Activated naive CD4-positive, alpha-beta T cell treated with Interleukin-2 at 50 U/mL for 16 hours (primary cell): ENCODE data around the gene IGLL5.
"Not testable (repeated sequence)": the region's sequence is repeated elsewhere in the genome, so short reads cannot be mapped to it uniquely, and the experiment has no call there.

Experiments
- DNase-seq: peaks from one replicate; pipeline ENCODE4 v3.0.0-alpha.2; 2020

Gene IGLL5

DNA sequence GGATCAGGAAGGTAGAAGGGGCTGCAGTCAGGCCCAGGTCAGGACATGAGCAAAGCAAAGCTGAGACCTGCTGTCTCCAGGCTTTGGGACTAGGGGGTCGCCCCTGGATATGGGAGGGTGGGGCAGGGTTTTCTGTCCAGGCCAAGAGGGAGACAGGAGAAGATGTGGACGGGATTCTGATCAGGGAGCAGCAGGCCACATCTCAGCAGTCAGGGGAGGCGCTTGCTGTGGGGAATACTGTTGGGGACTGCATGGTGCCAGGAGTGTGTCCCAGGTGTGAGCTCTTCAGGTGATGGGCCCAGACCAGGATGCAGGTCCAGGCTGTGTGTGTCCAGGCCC, 29.3 kb downstream of the IGLL5 start:
- DNase-seq: no peak

DNA sequence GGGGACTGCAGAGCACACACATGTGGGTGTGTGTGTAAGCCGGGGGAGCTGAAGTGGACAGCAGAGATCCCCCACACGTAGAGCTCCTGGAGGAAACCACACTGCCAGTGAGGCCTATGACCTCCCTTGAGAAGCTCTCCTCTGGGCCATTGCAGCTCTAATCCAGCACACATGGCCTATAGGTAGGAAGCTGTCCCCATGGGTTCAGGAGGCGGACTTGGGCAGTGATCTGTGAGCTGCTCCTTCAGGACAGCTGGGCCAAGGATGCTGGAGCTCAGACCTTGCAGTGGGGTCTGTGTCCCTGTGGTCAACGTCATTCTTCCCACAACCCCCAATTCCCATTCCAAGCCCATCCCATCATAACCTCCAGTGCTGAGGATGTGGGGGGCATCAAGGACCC, 29.8 kb downstream of the IGLL5 start:
- DNase-seq: no peak

DNA sequence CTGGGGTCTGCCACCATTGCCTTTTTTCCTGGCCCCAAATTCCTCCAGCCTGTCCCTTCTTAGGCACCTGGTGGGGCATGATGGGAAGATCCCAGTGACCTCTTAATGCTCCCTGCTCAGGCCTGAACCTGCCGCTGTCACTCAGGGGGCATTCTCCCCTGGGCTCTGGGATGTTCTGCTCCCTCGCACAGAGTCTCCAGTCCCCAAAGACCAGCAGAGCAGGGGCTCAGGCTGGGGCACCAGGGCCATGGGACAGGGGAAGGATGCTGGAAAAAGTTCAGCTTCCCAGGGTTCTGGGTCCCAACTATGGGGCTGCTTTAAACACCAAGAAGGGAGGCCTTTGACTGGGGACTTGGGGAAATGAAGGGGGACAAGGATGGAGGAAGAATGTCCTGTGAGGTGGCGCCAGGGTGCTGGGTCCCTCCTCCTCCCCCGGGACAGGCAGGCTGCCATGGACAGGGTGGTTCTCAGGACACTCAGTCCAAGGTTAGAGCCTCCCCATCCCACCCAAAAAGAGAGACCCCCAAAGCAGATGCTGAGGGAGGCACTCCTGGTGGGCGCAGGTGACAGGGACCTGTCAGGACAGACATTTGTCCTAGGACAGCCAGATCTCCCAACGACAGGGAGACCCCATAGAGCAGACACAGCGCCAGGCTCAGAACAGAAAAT, 30.8 kb downstream of the IGLL5 start:
- DNase-seq: no peak

DNA sequence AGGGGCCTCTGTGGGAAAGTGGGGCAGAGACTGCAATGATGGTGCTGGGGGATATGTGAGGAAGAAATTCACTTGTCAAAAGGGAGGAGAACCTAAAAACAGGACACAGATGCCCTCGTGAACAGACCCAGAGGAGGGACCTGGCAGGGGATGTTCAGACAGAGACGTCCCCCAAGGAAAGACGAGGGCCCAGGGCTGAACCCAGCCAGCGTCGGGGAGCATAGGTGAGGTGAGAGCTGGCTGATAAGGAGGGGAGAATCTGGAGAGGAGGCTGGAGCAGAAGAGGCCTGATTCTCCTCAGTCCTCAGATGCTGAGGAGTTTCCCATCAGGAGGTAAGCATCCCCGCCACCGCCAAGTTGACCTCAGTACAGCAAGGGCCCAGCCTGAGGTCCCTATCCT, 31.4 kb downstream of the IGLL5 start:
- DNase-seq: no peak

DNA sequence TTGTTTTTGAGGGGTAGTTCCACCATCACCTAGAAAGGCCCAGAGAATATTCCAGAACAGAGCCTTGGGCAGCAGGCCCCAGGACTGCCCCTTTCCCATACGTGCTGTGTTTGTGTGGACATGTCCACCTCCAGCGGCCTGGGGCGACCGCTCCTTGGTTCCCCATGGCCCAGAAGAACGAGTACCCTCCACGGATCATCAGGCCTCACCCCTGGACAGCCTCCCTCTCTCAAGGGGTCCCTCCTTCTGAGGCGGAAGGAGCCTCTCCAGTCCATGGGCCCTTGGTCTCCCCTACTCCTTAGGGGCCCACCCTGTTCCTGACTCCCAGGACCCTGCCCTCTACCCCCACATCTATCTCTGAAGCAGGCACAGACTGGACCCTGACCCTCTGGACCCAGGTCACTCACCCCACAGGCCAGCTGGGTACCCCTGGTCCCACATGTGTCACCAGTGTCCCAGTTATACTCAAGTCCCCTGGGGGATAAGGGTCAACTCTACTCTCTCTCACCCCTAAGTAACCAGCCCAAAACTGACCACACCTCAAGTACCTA, 32.6 kb downstream of the IGLL5 start:
- no peak for DNase-seq

DNA sequence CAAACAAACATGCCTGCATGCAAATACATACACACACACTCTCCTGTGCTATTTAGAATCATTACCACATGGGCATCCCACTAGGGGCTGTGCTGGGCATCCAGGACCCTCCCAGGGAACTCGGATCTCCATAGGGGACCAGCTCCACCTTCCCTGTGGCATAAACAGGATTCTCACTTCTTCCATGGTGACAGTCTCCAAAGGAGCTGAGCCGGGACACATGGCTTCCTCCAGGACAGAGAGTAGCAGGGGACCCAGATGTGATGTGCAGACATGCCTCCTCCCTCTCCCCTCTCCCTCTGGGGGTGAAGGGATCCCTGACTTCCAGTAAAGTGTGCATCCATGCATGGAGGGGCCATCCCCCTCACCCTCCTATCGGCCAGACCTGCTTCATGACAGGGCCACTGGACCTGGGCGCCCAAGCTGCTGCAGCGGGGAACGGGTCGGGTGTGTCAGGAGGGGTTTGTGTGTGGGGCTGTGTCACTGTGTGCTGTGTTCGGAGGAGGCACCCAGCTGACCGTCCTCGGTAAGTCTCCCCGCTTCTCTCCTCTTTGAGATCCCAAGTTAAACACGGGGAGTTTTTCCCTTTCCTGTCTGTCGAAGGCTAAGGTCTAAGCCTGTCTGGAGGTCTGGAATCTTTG, 33.4 kb downstream of the IGLL5 start:
- no peak for DNase-seq

DNA sequence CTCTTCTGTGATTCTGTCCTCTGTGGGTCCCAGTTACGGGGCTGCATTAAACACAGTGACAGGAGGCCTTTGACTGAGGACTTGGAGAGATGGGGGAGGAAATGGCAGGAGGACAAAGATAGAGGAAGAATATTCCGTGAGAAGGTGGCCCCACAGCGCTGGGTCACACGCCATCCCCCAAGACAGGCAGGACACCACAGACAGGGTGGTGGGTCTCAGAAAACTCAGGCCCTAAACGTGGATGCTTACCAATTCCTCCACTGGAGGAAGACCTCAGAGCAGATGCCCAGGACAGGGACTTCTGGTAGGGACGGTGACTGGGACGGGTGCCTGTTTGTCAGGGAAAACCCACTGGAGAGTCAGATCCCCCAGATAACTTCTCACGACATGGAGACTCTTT, 34.0 kb downstream of the IGLL5 start:
- DNase-seq: no peak

DNA sequence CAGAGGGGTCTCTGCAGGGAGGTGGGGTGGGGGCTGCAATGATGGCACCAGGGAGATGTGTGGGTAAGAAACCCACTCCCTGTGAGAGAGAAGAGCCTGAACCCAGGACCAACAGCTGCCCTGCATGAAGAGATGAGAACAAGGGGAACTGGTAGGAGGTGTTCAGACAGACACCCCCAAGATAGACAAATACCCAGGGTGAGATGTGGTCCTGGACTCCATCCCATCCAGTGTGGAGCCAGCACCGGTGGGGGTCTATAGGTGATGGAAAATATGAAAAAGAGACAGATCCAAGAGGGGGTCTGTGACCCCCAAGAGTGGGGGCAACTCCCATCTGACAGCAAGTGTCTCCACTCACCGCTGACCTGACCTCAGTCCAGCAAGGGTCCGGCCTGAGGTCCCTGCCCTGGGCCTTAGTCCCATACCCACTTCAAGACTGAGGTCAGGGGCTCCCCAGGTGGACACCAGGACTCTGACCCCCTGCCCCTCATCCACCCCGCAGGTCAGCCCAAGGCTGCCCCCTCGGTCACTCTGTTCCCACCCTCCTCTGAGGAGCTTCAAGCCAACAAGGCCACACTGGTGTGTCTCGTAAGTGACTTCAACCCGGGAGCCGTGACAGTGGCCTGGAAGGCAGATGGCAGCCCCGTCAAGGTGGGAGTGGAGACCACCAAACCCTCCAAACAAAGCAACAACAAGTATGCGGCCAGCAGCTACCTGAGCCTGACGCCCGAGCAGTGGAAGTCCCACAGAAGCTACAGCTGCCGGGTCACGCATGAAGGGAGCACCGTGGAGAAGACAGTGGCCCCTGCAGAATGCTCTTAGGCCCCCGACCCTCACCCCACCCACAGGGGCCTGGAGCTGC, 34.7 kb downstream of the IGLL5 start:
- not testable (repeated sequence) for DNase-seq

DNA sequence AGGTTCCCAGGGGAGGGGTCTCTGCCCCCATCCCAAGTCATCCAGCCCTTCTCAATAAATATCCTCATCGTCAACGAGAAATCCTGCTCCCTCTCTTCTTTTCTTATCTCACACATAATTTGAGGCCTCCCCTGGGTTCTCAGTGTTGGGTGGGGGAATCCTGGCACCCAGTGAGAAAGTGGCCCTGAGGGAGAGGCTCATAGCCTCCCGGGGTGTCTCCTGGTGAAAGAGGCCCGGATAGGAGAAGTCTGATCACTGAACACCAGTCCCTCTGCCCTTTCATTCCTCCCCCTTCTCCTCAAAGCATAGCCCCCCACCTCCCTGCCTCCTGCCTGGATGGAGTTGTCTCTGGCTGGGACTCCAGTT, 35.3 kb downstream of the IGLL5 start:
- DNase-seq: no peak

DNA sequence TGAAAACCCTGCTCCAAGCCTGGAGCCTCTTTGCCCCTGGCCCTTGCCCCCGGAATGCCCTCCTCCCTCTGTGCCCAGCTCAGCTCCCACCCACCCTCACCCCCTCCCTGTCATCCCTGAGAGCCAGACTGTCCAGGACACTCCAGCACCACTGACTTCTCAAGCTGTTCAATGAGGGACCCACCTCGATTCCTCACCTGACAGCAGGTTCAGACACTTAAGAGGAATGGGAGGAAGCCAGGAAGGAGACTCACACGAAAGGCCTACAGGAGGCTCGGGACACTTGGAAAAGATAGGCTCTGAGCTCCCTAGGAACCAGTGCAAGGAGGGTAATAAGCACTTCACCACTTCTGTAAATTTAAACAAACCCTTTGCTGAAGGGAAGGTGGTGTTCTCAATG, 35.8 kb downstream of the IGLL5 start:
- no peak for DNase-seq

DNA sequence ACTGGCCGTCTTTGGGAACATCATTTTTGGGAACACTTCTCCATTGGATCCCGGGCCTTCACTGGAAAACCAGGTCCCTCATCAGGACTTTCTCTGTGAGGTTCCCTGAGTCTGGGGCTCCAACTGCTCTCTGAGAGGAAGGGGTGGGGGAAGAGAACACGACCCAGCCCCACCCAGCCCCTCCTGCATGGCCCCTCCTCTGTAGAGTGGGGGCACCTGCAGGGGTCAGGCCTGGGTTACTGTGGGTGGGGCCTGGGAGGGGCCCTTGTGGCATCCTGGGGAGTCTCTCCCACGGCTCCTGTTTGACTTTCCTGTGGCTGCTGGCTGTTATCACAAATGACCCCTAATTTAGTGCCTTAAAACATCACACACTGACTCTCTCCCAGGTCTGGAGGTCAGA, 36.3 kb downstream of the IGLL5 start:
- no peak for DNase-seq

DNA sequence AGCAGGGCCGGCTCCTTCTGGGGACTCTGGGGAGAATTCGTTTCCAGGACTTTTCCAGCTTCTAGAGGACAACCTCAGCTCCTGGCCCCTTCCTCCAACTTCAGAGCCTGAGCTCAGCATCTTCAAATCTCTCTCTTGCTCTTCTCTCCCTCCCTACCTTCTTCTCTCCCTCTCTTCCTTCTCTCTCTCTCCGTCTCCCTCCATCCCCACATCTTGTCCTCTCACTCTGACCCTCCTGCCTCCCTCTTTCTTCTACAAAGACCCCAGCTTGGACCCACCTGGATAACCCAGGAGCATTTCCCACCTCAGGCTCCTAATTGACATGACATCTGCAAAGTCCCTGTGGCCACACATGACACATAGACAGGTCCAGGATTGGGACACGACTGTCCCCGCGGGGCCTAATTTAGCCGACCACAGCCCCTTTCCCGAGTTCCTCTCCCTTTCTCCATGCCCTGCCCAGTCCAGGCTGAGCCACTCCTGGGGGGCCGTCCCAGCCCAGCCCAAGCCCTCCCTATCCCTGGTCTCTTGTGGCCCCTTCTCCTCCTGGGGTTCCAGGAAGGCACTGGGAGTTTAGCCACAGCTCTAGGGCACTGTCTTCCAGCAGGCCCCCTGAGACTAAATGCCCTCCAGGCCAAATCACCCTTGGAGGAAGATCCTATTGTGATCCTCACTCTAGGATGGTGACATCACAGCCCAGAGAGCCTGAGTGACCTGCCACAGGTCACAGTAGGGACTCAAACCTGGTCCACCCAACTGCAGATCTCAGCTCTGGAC, 36.9 kb downstream of the IGLL5 start:
- DNase-seq: no peak

DNA sequence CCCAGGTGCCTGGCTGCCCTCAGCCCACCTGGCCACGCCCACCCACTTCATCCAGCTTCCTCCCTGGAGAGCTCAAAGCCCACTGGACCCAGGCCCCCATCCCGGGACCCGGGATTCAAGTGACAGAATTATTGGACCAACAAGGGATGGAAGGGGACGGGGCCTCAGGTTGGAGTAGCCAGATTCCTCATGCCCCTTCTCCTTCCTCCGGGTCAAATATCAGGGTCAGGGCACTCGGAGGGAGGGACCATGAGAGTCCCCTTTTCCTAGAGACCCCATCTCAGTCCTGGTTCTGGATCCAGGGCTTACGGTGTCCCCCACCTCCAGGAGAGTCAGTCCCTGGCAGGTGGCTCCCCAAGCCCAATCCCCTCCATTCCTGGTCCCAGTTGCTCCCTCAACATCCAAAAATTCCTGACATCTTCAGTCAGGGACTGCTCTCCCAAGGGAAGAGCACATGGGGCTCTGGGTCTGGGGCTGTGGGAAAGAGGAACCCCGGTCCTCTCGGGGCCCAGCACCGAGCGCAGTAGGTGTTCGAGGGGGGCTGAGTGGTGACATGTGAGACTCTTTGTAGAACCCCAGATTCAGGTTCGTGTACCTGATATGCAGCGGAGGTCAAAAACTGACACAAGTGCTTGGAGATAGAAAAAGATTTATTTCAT, 37.7 kb downstream of the IGLL5 start:
- no peak for DNase-seq

DNA sequence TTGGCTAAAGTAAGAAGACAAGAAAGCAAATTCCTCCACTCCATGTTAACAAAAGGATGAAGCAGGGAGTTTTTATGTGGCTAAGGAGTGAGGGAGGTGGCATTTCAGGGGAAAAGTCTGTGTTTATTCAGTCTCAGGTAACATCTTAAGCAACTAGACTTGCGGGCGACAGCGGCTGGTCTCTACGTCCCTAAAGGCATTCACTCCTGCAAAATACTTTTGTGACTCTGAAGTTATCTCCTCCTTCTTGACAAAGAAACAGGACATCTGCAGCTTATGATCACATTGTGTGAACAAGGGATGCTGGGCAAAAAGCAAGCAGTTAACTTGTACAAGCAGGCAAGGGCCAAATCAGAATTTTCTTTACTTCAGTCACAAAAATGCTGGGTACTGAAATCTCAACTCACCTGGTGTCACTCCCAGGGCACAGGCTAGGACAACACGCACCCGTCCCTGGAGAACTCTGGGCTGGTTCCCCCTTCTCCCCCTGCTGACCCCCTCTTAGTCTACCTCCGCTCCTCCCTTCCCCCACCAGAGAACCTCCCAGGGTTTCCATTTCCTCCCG, 38.3 kb downstream of the IGLL5 start:
- no peak for DNase-seq

DNA sequence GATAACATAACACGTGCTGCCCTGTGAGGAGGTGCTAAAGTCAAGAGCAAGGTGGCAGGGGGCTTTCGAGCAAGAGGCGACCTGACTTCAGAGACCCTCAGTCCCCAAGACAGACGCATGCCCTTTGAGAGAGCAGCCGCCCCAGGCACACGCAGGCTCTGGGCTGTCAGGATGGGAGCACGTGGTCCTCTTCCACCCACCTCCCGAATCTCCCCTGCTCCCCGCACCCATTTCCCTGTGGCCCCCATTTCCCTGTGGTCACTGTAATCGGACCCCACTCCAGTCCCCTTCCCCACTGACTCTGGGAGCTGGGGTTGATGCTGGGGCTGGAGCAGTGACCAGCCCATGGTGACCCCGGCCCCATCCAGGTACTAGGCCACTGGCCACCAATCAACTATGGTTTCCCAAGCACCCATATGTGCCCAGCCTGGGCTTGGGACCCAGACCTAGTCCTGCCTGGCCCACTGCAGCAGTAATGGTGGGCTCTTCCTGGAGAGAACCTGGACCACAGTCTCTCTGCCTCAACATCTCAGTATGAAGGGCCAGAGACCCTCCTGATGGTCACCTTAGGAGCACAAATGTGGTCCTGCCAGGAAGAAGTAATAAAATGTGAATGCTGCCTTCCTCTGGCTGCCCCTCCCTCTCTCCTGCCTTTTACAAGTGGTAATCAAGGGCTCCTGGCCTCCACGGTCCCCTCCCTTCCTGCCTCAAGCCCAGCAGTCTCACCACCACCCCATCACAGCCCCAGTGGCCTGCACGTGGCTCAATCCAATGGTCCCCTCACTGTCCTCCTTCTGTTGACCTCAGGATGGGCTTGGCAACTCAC, 39.0 kb downstream of the IGLL5 start:
- DNase-seq: no peak

DNA sequence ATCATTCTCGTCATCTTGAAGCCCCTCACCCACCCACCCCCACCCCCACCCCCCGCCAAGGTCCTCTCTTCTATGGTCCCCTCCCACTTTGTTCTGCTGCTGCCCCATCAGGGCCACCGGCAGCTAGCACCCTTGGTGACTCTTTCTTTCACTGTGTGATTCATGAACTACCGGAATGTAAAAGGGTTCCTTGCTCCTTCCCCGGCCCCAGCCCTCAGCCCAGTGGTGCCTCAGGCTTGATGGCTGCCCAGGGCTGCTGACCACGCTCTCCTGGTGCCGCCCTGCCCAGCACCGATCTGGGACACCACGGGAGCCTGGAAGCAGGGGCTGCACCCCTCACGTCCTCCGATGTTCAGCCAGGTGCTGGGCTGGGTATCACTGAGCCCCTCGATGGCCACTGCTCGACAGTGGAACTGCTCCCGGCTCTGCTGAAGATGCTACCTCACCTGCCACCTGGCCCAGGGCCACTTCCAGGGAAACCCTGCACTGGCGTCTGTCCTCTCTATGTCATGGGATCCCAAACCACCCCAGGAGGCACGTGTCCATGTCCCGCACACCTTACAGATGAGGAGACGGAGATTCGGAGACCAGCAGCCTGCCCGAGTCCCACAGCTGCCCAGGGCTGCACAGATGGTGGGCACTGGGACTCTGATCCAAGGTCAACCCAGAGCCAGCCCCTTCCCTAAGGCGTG, 39.7 kb downstream of the IGLL5 start:
- DNase-seq: no peak

DNA sequence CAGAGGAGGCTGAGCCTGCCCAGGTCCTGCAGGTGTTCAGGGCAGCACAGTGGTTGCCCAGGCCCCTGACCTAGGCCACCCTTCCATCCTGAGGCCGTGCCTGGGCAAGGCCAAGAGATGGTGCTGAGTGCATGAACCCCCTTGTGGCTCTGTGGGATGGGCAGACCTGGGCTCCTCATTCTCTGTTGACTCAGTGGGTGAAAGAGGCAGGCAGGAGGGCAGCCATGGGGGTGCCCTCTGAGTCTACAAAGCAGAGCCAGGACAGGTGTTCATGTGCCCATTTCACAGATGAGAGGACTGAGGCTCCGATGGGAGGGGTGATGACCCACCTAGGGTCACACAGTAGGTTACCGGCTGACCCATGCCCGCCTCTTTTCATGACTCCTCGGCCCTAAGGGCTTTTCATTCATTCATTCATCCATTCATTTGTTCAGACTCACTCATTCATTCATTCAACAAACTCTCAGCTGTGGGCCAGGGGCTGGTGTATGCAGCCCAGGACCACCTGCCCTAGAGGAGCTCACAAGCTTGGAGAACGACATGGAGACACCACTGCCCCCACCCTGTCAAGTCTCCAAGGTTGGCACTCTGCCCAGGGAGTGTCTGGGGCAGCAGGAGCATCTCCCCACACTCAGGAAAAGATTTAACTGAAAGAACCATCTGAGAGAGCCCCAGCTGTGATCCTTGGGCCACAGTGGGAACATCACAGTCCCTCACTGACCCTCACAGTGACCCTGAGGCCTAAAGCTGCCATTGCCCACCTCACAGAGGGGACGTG, 40.5 kb downstream of the IGLL5 start:
- DNase-seq: no peak

DNA sequence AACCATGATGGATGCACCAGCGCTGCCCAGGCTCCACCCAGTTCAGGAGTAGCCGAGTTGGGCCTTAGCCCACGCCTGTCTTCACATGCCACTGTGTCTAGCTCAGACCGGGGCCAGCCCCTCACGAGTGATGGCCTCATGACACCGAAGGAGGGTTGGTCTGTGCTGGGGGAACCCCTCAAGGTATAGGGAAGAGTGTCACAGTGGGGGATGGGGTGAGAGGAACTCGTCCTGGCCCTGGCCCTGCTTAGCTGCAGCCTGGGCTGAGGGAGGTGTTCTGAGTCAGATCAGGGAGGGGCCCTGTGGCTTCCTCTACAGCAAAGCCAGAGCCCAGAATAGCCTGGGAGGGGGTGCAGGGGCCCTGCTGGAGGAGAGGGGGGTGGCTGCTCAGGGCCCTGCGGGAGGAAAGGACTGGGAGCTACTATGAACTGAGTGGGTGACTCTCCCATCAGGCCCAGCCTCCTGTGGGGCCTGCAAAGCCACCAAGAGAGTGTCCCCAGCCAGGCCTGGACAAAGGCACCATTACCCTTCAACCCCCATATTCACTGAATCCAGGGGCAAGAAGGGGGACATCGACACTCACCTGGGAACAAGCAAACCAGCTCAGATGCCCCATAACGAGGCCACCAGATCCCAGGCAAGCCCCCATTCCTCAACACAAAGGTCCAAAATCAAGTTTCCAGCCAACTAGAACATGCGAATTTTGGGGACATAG, 41.2 kb downstream of the IGLL5 start:
- peak; percentile 21 for DNase-seq
